ENCODE measurements around the gene ZFYVE28.

Gene ZFYVE28

GRCh38 chr4:2445130-2445529 is 26.7 kb upstream of the ZFYVE28 start:
- no peak overlapping the region for H3K27ac ChIP-seq (ENCODE audit: low read depth, low read length)
- no peaks in the 10 kb centered on the region for H3K9me3 ChIP-seq (ENCODE audit: control insufficient read depth, insufficient read depth, low read length)
- H3K9ac ChIP-seq (ENCODE audit: low read depth, low read length): no peak overlapping the region
- H3K36me3 ChIP-seq (ENCODE audit: control insufficient read depth, insufficient read depth, low read length): no peaks in the 10 kb centered on the region
- no peak overlapping the region for H3K4me3 ChIP-seq (ENCODE audit: low read depth, low read length)
- H3K27me3 ChIP-seq (ENCODE audit: control insufficient read depth, insufficient read depth, low read length): no peaks in the 10 kb centered on the region
- H3K4me1 ChIP-seq (ENCODE audit: control insufficient read depth, insufficient read depth, low read length): no peaks in the 10 kb centered on the region

GRCh38 chr4:2443956-2444740 is 25.7 kb upstream of the ZFYVE28 start:
- no peaks in the 10 kb centered on the region for H3K4me1 ChIP-seq (ENCODE audit: control insufficient read depth, insufficient read depth, low read length)
- no peaks in the 10 kb centered on the region for H3K36me3 ChIP-seq (ENCODE audit: control insufficient read depth, insufficient read depth, low read length)
- H3K9me3 ChIP-seq (ENCODE audit: control insufficient read depth, insufficient read depth, low read length): no peaks in the 10 kb centered on the region
- no peak overlapping the region for H3K9ac ChIP-seq (ENCODE audit: low read depth, low read length)
- no peaks in the 10 kb centered on the region for H3K27me3 ChIP-seq (ENCODE audit: control insufficient read depth, insufficient read depth, low read length)
- no peak overlapping the region for H3K4me3 ChIP-seq (ENCODE audit: low read depth, low read length)
- no peak overlapping the region for H3K27ac ChIP-seq (ENCODE audit: low read depth, low read length)

DNA sequence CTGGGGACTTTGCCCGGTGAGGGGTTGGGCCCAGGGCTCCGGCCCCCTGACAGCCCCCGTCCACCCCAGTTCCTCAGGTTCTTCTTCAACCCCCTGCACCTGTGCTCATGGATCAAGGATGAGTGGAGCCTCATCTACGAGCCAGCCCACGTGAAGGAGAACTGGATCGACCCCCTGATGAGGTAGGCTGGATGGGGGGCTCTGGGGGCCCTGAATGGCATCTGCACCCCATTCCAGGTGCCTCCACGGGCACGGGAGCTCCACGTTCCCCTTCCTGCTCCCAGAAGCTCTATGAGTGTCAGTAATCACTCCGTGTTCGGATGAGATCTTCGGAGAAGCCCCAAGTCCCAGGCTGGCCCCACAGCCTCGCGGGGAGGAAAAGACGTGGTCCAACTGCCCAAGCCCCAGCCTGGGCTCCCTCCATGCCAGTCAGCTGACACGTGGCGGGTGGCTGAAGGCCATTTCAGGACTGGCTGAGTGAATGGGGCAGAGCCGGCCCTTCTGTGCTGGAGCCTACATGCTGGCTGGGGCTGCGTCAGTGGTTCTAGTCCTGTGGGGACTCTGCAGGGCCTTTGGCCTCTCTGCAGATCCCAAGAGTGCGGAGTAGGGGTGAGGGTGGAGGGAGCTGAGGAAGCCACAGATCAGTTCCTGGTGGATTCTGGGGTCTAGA is 24.8 kb upstream of the ZFYVE28 start:
- Histone ChIP-seq H3K9ac (ENCODE audit: low read depth, low read length) (no peak overlapping the region), H3K27me3 (ENCODE audit: control insufficient read depth, insufficient read depth, low read length) (no peaks in the 10 kb centered on the region), H3K27ac (ENCODE audit: low read depth, low read length) (no peak overlapping the region), H3K9me3 (ENCODE audit: control insufficient read depth, insufficient read depth, low read length) (no peaks in the 10 kb centered on the region), H3K4me3 (ENCODE audit: low read depth, low read length) (no peak overlapping the region), H3K36me3 (ENCODE audit: control insufficient read depth, insufficient read depth, low read length) (no peaks in the 10 kb centered on the region), H3K4me1 (ENCODE audit: control insufficient read depth, insufficient read depth, low read length) (no peaks in the 10 kb centered on the region)

DNA sequence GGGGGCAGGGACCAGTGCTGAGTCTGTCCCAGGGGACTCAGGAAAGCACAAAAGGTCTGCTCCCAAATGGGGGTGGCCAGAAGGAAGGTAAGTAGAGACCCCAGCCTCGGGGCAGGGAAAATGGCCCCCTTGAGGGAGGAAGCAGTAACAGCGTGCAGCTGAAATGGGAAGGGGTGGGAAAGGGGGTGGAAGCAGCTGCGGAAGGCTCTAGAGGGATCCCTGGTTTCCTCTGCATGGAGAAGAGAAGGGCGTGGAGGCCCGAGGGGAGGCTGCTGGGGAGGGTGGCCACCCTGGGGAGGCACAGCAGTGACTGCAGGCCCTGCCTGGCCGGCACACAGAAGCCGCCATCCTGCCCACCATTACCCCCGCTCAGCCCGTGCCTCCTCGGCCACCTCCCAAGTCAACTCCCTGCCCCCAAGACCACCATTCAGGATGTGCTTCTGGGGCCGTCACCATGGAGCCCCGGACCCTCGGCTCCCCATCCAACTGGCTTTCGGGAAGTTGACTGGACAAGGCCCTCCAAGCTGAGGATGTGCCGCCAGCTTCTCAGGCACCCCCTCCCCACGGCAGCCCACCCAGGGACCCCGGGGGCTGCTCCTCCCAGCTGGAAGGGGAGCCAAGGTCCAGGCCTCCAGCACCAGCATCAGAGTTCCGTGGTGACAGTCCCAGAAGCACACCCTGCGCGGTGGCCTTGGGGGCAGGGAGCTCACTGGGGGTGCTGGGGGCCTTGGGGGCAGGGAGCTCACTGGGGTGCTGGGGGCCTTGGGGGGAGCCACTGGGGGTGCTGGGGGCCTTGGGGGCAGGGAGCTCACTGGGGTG is 23.9 kb upstream of the ZFYVE28 start:
- no peak overlapping the region for H3K4me3 ChIP-seq (ENCODE audit: low read depth, low read length)
- H3K9ac ChIP-seq (ENCODE audit: low read depth, low read length): no peak overlapping the region
- H3K27me3 ChIP-seq (ENCODE audit: control insufficient read depth, insufficient read depth, low read length): no peaks in the 10 kb centered on the region
- H3K27ac ChIP-seq (ENCODE audit: low read depth, low read length): no peak overlapping the region
- no peaks in the 10 kb centered on the region for H3K4me1 ChIP-seq (ENCODE audit: control insufficient read depth, insufficient read depth, low read length)
- no peaks in the 10 kb centered on the region for H3K36me3 ChIP-seq (ENCODE audit: control insufficient read depth, insufficient read depth, low read length)
- H3K9me3 ChIP-seq (ENCODE audit: control insufficient read depth, insufficient read depth, low read length): no peaks in the 10 kb centered on the region

GRCh38 chr4:2441393-2442174 is 23.1 kb upstream of the ZFYVE28 start:
- Histone ChIP-seq H3K27me3 (ENCODE audit: control insufficient read depth, insufficient read depth, low read length) (no peaks in the 10 kb centered on the region), H3K4me3 (ENCODE audit: low read depth, low read length) (no peak overlapping the region), H3K4me1 (ENCODE audit: control insufficient read depth, insufficient read depth, low read length) (no peaks in the 10 kb centered on the region), H3K9me3 (ENCODE audit: control insufficient read depth, insufficient read depth, low read length) (no peaks in the 10 kb centered on the region), H3K9ac (ENCODE audit: low read depth, low read length) (no peak overlapping the region), H3K36me3 (ENCODE audit: control insufficient read depth, insufficient read depth, low read length) (no peaks in the 10 kb centered on the region), H3K27ac (ENCODE audit: low read depth, low read length) (no peak overlapping the region)

GRCh38 chr4:2438822-2439718 is 20.6 kb upstream of the ZFYVE28 start:
- H3K4me1 ChIP-seq (ENCODE audit: control insufficient read depth, insufficient read depth, low read length): no peaks in the 10 kb centered on the region
- H3K27ac ChIP-seq (ENCODE audit: low read depth, low read length): no peak overlapping the region
- H3K9me3 ChIP-seq (ENCODE audit: control insufficient read depth, insufficient read depth, low read length): no peaks in the 10 kb centered on the region
- H3K27me3 ChIP-seq (ENCODE audit: control insufficient read depth, insufficient read depth, low read length): no peaks in the 10 kb centered on the region
- H3K4me3 ChIP-seq (ENCODE audit: low read depth, low read length): no peak overlapping the region
- H3K9ac ChIP-seq (ENCODE audit: low read depth, low read length): no peak overlapping the region
- H3K36me3 ChIP-seq (ENCODE audit: control insufficient read depth, insufficient read depth, low read length): no peaks in the 10 kb centered on the region

DNA sequence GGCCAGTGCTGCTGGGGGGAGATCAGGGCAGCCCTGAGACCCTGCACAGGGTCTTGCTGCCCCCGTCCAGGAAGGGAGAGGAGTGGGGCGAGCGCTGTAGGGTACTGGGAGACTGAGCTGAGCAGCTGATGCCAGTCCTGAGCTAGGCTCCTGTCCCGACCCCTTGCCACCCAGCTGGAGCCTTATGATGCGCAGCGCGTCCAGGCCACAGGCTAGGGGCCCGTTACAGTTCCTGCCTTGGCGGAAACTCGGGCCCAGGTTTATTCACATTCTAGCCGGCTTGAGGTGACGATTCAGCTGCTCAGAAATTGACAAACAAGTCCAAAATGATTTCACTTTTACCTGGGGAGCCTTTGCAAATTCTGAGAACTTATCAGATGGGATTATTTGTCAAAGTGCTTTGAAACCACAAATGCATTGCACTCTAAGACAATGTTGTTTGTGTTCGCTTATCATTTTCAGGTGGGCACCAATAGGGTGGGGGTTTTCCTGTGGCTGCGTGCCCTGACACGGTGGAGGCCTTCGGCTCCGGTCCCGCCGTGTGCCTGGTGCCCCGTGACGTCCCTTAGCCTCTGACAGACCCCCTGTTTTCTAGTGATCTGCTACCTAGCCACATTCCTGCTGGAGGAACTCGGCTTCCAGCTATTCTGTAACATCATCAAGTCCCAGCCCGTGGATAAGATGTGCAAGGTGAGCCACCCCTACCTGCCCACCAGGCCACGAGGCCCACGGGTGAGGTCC is 19.2 kb upstream of the ZFYVE28 start:
- H3K9ac ChIP-seq (ENCODE audit: low read depth, low read length): no peak overlapping the region
- H3K36me3 ChIP-seq (ENCODE audit: control insufficient read depth, insufficient read depth, low read length): no peaks in the 10 kb centered on the region
- no peak overlapping the region for H3K4me3 ChIP-seq (ENCODE audit: low read depth, low read length)
- H3K9me3 ChIP-seq (ENCODE audit: control insufficient read depth, insufficient read depth, low read length): no peaks in the 10 kb centered on the region
- H3K27me3 ChIP-seq (ENCODE audit: control insufficient read depth, insufficient read depth, low read length): no peaks in the 10 kb centered on the region
- H3K27ac ChIP-seq (ENCODE audit: low read depth, low read length): no peak overlapping the region
- no peaks in the 10 kb centered on the region for H3K4me1 ChIP-seq (ENCODE audit: control insufficient read depth, insufficient read depth, low read length)

DNA sequence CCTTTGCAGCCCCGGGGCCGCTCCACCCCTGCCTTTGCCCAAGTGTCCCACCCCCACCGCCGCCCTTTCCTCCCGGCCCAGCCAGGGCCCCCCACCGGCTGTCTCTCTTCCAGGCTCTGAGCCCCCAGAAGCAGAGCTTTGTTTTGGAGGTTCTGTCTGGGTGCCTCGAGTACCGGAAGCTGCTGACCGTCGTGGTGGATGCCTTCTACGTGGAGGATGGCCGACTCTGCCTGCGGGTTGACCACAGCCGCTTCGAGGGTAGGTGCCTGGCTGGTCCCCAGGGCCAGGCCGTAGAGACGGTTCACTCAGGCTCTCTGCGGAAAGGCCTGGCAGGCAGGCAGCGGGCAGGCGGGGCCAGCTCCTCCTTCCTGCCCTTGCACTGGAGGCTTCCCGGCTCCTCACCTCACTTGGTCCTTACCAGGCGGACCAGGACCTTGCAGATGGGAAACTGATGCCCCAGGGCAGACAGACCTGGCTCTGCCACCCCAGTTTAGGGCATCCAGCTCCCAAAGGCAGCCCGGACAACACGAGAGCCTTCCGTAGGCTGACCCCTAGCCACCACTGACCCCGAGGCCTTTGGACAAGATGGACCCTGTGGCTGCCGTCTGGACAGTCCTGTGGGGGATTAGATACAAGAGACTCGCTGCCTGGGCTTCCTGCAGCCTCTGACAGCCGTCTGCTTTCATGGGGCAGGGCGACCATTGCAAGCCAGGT is 18.5 kb upstream of the ZFYVE28 start:
- Histone ChIP-seq H3K4me3 (ENCODE audit: low read depth, low read length) (no peak overlapping the region), H3K36me3 (ENCODE audit: control insufficient read depth, insufficient read depth, low read length) (no peaks in the 10 kb centered on the region), H3K27me3 (ENCODE audit: control insufficient read depth, insufficient read depth, low read length) (no peaks in the 10 kb centered on the region), H3K9ac (ENCODE audit: low read depth, low read length) (no peak overlapping the region), H3K9me3 (ENCODE audit: control insufficient read depth, insufficient read depth, low read length) (no peaks in the 10 kb centered on the region), H3K4me1 (ENCODE audit: control insufficient read depth, insufficient read depth, low read length) (no peaks in the 10 kb centered on the region), H3K27ac (ENCODE audit: low read depth, low read length) (no peak overlapping the region)

- Histone ChIP-seq H3K27me3 (ENCODE audit: control insufficient read depth, insufficient read depth, low read length) (no peaks in the 10 kb centered on the region), H3K4me3 (ENCODE audit: low read depth, low read length) (no peak overlapping the region), H3K4me1 (ENCODE audit: control insufficient read depth, insufficient read depth, low read length) (no peaks in the 10 kb centered on the region), H3K36me3 (ENCODE audit: control insufficient read depth, insufficient read depth, low read length) (no peaks in the 10 kb centered on the region), H3K9me3 (ENCODE audit: control insufficient read depth, insufficient read depth, low read length) (no peaks in the 10 kb centered on the region), H3K27ac (ENCODE audit: low read depth, low read length) (no peak overlapping the region), H3K9ac (ENCODE audit: low read depth, low read length) (no peak overlapping the region)
Observed at GRCh38 chr4:2436301-2436700, 17.9 kb upstream of the ZFYVE28 start.
